ENCODE measurements around the gene VWA3B. TPM values are rescaled to one million over a fixed set of nuclear protein-coding genes. Genes with fewer than 3 reads are reported as not detected.

The VWA3B gene
- total RNA-seq, 1 donor from 2014 or later = not detected

- peaks cover 16% of the 10 kb centered on the region for H3K4me1 Mint-ChIP-seq
- no peak for TF ChIP-seq CTCF (conservative IDR thresholded peaks at IDR 0.05)
- H3K4me3 Mint-ChIP-seq = no peak overlapping the region
- DNase-seq (ENCODE audit: low read depth, low spot score) = no peak
- no peaks in the 10 kb centered on the region for H3K9me3 Mint-ChIP-seq
- H3K36me3 Mint-ChIP-seq (ENCODE audit: low read depth) = no peaks in the 10 kb centered on the region
- H3K27ac Mint-ChIP-seq (ENCODE audit: unreplicated experiment) = no peak overlapping the region
- H3K27me3 Mint-ChIP-seq (ENCODE audit: low read depth) = no peaks in the 10 kb centered on the region
These were observed 66.5 kb downstream of the VWA3B start for GRCh38 chr2:98153481-98153880.

DNA sequence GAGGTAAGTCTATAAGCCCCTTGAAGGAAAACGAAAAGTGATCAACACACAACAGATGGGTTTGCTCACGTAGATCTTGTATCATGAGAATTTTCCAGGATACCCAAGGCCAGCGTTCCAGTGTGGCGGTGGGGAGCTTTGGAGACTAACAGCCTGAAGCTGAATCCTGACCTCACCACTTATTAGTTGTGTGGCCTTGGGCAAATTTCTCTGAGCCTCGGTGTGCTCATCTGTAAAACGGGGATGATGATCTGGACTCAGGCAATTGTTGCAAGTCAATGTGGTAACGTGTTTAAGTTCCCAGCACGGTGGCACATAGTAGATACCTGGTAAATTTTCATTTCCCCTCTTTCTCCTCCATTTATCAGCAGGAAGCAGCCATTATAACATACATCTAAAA lies 68.3 kb downstream of the VWA3B start:
- Mint-ChIP-seq H3K4me1 (peaks cover 17% of the 10 kb centered on the region), H3K27me3 (ENCODE audit: low read depth) (no peaks in the 10 kb centered on the region)
- TF ChIP-seq CTCF (conservative IDR thresholded peaks at IDR 0.05) = no peak

DNA sequence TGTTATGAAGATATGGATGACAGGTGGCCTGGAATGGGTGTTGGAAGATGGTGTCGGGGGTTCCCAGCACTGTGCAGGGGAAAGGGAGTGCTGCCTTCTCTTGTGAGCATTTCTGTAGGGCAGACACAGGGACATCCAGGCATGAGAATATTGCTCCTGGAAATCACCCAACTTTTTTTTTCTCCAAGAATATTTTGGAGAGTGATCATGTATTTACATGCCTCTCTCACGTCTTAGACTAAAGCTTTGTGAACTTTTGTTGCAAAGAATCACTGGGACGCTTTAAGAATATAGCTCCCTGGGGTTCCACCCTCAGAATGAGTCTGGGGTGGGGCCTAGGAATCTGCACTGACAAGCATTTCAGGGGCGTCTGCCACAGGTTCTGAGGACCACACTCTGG lies 68.7 kb downstream of the VWA3B start:
- Mint-ChIP-seq H3K36me3 (ENCODE audit: low read depth) (no peaks in the 10 kb centered on the region), H3K27me3 (ENCODE audit: low read depth) (no peaks in the 10 kb centered on the region), H3K4me1 (peaks cover 17% of the 10 kb centered on the region), H3K4me3 (no peak overlapping the region), H3K9me3 (no peaks in the 10 kb centered on the region), H3K27ac (ENCODE audit: unreplicated experiment) (no peak overlapping the region)
- no peak for DNase-seq (ENCODE audit: low read depth, low spot score)
- TF ChIP-seq CTCF (conservative IDR thresholded peaks at IDR 0.05) = no peak

More for the DNA sequence above, 68.3 kb downstream of the VWA3B start:
- no peak for DNase-seq (ENCODE audit: low read depth, low spot score)
- Mint-ChIP-seq H3K36me3 (ENCODE audit: low read depth) (no peaks in the 10 kb centered on the region), H3K27ac (ENCODE audit: unreplicated experiment) (no peak overlapping the region), H3K4me3 (no peak overlapping the region), H3K9me3 (no peaks in the 10 kb centered on the region)

- no peaks in the 10 kb centered on the region for H3K36me3 Mint-ChIP-seq (ENCODE audit: low read depth)
- DNase-seq (ENCODE audit: low read depth, low spot score) = no peak
- no peak for TF ChIP-seq CTCF (conservative IDR thresholded peaks at IDR 0.05)
- H3K4me3 Mint-ChIP-seq = no peak overlapping the region
- H3K27ac Mint-ChIP-seq (ENCODE audit: unreplicated experiment) = peak overlapping the region; percentile 27
- no peaks in the 10 kb centered on the region for H3K9me3 Mint-ChIP-seq
- peaks cover 17% of the 10 kb centered on the region for H3K4me1 Mint-ChIP-seq
- no peaks in the 10 kb centered on the region for H3K27me3 Mint-ChIP-seq (ENCODE audit: low read depth)
These were observed 69.3 kb downstream of the VWA3B start for GRCh38 chr2:98156304-98156703.

DNA sequence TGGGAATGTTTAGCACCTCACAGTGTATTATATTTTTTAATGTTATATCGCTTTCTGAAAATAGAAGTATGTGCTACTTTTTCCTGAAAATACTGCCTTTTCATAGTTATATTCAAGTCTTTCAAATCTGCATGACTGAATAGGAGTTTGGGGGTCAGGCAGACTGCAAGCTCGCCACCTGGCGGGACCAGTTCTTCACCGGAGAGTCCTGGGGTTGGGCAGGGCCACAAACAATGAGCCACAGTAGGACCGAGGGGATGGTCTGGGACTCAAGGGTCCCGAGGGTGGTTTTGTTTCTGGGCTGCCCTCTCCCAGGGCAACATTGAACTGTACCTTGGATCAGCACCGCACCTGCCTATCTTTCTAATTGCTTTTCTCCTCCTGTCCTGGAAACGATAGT lies 70.6 kb downstream of the VWA3B start:
- DNase-seq (ENCODE audit: low read depth, low spot score) = no peak
- Mint-ChIP-seq H3K4me1 (peaks cover 17% of the 10 kb centered on the region), H3K27ac (ENCODE audit: unreplicated experiment) (no peak overlapping the region), H3K9me3 (no peaks in the 10 kb centered on the region), H3K27me3 (ENCODE audit: low read depth) (no peaks in the 10 kb centered on the region), H3K36me3 (ENCODE audit: low read depth) (no peaks in the 10 kb centered on the region), H3K4me3 (no peak overlapping the region)
- TF ChIP-seq CTCF (conservative IDR thresholded peaks at IDR 0.05) = no peak

DNA sequence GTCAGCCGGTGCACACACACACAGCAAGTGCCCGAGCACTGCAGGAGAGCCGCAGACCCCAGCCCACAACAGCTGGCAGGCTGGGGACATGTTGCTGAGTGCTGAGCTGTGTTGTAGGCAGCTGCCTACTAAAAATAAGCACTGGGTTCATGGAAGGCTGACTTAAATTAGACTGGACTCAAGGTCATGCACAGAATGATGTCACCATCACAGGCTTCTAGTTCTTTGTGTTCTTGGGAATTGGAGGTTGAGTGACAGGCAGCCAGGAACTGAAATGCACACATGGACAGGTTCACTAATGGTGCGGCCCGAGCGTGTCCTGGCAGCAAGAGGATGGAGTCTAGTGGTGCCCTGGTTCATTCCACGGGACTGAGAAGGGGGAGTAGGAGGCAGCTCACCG lies 71.3 kb downstream of the VWA3B start:
- DNase-seq (ENCODE audit: low read depth, low spot score) = no peak
- no peak for TF ChIP-seq CTCF (conservative IDR thresholded peaks at IDR 0.05)
- Mint-ChIP-seq H3K4me1 (peaks cover 17% of the 10 kb centered on the region), H3K27ac (ENCODE audit: unreplicated experiment) (peak overlapping the region; percentile 91), H3K27me3 (ENCODE audit: low read depth) (no peaks in the 10 kb centered on the region), H3K4me3 (no peak overlapping the region), H3K9me3 (no peaks in the 10 kb centered on the region), H3K36me3 (ENCODE audit: low read depth) (no peaks in the 10 kb centered on the region)

All from neural crest cell (in vitro differentiated cells).